ENCODE measurements around the gene MAPKAP1.

MAPKAP1 gene

DNA sequence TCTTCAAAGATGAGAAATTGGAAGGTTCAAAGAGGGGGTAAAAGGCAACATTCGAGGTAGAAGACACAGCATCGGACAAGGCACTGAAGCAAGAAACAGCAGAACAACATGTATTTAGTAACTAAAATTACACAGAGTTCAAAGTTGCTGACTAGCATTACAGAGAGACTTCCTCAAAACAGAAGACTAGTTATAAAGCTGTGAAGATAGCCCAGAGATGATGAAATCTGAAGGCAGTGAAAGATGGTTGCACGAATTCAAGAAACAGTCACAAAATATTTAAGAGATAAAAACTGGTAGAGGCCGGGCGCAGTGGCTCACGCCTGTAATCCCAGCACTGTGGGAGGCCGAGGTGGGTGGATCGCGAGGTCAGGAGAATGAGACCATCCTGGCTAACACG is 16.3 kb downstream of the MAPKAP1 start:
- H3K4me3 ChIP-seq (ENCODE audit: low read length) = no peak overlapping the region
- no peak for DNase-seq (ENCODE audit: low read depth)
- TF ChIP-seq CTCF (IDR thresholded peaks at IDR 0.05; ENCODE audit: insufficient read depth, low read depth, low read length, missing control alignments) = no peak

DNA sequence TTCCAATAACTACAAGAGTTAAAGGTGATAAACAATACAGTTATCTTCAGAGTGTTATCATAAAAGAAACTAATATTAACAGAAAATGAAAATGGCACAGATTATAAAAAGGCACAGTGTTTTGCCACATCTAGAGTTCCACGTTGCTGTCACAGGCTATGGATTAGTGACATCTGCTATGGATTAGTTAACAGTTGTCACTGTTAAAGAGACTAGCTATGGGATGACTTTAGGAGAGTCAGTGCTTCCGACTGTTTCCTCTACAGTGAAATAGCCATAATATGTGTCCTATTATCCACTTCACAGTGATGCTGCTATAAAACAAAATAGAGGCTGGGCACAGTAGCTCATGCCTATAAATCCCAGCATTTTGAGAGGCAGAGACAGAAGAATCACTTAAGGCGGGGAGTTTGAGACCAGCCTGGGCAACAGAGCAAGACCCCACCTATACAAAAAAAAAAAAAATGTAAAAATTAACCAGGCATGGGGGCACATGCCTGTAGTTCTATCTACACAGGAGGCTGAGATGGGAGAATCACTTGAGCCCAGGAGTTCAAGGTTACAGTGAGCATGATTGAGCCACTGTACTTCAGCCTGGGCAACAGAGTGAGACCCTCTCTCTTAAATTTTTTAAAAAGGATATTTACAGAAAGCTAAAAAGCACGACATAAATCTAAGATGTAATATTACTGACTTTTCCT is 19.7 kb downstream of the MAPKAP1 start:
- no peak for DNase-seq (ENCODE audit: low read depth)
- no peak for TF ChIP-seq CTCF (IDR thresholded peaks at IDR 0.05; ENCODE audit: insufficient read depth, low read depth, low read length, missing control alignments)

GRCh38 chr9:125685167-125685566 is 21.8 kb downstream of the MAPKAP1 start:
- no peak for DNase-seq (ENCODE audit: low read depth)
- no peak for TF ChIP-seq CTCF (IDR thresholded peaks at IDR 0.05; ENCODE audit: insufficient read depth, low read depth, low read length, missing control alignments)
- no peak overlapping the region for H3K4me3 ChIP-seq (ENCODE audit: low read length)

More for the DNA sequence above, 19.7 kb downstream of the MAPKAP1 start:
- no peak overlapping the region for H3K4me3 ChIP-seq (ENCODE audit: low read length)

DNA sequence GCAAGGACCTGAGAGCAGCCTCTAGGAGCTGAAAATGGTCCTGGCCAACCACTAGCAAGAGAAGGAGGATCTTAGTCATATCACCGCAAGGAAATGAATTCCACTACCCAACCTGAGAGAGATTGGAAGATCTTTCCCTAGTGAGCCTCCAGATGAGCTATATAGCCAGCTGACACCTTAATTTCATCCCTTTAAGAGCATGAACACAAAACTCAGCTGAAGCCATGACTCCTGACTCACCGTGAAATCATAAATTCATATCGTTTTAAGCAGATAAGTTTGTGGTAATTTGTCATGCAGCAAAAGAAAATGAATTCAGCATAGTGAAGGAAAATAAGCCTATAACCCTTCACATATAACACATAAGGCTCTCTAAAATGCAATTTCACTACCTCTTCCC is 23.5 kb downstream of the MAPKAP1 start:
- no peak overlapping the region for H3K4me3 ChIP-seq (ENCODE audit: low read length)
- TF ChIP-seq CTCF (IDR thresholded peaks at IDR 0.05; ENCODE audit: insufficient read depth, low read depth, low read length, missing control alignments) = no peak
- DNase-seq (ENCODE audit: low read depth) = peak; percentile 66

- DNase-seq (ENCODE audit: low read depth) = no peak
- no peak overlapping the region for H3K4me3 ChIP-seq (ENCODE audit: low read length)
- no peak for TF ChIP-seq CTCF (IDR thresholded peaks at IDR 0.05; ENCODE audit: insufficient read depth, low read depth, low read length, missing control alignments)
These were observed 24.7 kb downstream of the MAPKAP1 start for GRCh38 chr9:125682340-125682739.

DNA sequence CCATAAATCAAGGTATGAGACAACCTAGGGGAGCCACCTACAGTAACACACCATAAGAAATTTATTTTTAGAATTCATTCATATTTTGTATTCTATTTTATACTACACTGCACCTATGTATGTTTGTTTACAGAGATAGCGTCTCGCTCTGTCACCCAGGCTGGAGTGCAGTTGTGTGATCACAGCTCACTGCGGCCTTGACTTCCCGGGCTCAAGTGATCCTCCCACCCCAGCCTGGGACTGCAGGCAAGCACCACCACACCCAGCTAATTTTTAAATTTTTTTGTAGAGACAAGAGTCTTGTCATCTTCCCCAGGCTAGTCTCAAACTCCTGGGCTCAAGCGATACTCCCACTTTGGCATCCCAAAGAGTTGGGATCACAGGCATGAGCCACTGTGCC is 25.4 kb downstream of the MAPKAP1 start:
- no peak for TF ChIP-seq CTCF (IDR thresholded peaks at IDR 0.05; ENCODE audit: insufficient read depth, low read depth, low read length, missing control alignments)
- no peak overlapping the region for H3K4me3 ChIP-seq (ENCODE audit: low read length)
- no peak for DNase-seq (ENCODE audit: low read depth)

GRCh38 chr9:125681086-125681622 is 25.9 kb downstream of the MAPKAP1 start:
- no peak for DNase-seq (ENCODE audit: low read depth)
- no peak overlapping the region for H3K4me3 ChIP-seq (ENCODE audit: low read length)
- no peak for TF ChIP-seq CTCF (IDR thresholded peaks at IDR 0.05; ENCODE audit: insufficient read depth, low read depth, low read length, missing control alignments)
